GM06990 (cell line): ENCODE results near the gene LAMTOR4.

Source experiments
- DNase-seq: peaks from one replicate; pipeline ENCODE4 v3.0.0-alpha.2; 2011; ENCODE audit not compliant: insufficient read length; ENCODE audit errors: extremely low read depth
- H3K27me3 ChIP-seq: replicated peaks from 2 replicates; pipeline ENCODE4 v1.6.0; 2011; ENCODE audit warnings: low read length; ENCODE audit not compliant: control insufficient read depth, insufficient read depth
- H3K36me3 ChIP-seq: 2 replicates; pipeline ENCODE4 v1.5.1; 2011; ENCODE audit warnings: low read length; ENCODE audit not compliant: control insufficient read depth, insufficient read depth
- H3K4me3 ChIP-seq: replicated peaks from 2 replicates; pipeline ENCODE4 v1.5.1; 2011; ENCODE audit warnings: low read depth, mild to moderate bottlenecking, control low read depth, low read length
- TF ChIP-seq, protein P1 (sequence below): IDR thresholded peaks from 2 replicates; pipeline ENCODE4 v1.5.1; 2011; ENCODE audit warnings: low read length, control low read depth, mild to moderate bottlenecking, inconsistent platforms; ENCODE audit not compliant: insufficient read depth, poor library complexity, severe bottlenecking

The LAMTOR4 gene

GRCh38 chr7:100148559-100149328 lies at the start of gene LAMTOR4:
TSS of gene LAMTOR4 (plus strand) at chr7:100148918. CDS start at chr7:100148973, 55 bp downstream.
- H3K4me3 ChIP-seq: peak within 1 kb of the TSS; percentile 98
- peak; percentile 98 for DNase-seq
- TF ChIP-seq, protein P1, sequence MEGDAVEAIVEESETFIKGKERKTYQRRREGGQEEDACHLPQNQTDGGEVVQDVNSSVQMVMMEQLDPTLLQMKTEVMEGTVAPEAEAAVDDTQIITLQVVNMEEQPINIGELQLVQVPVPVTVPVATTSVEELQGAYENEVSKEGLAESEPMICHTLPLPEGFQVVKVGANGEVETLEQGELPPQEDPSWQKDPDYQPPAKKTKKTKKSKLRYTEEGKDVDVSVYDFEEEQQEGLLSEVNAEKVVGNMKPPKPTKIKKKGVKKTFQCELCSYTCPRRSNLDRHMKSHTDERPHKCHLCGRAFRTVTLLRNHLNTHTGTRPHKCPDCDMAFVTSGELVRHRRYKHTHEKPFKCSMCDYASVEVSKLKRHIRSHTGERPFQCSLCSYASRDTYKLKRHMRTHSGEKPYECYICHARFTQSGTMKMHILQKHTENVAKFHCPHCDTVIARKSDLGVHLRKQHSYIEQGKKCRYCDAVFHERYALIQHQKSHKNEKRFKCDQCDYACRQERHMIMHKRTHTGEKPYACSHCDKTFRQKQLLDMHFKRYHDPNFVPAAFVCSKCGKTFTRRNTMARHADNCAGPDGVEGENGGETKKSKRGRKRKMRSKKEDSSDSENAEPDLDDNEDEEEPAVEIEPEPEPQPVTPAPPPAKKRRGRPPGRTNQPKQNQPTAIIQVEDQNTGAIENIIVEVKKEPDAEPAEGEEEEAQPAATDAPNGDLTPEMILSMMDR: peak; percentile 11
- H3K36me3 ChIP-seq: peaks cover 5% of the 10 kb centered on the region
- no peaks in the 10 kb centered on the region for H3K27me3 ChIP-seq

DNA sequence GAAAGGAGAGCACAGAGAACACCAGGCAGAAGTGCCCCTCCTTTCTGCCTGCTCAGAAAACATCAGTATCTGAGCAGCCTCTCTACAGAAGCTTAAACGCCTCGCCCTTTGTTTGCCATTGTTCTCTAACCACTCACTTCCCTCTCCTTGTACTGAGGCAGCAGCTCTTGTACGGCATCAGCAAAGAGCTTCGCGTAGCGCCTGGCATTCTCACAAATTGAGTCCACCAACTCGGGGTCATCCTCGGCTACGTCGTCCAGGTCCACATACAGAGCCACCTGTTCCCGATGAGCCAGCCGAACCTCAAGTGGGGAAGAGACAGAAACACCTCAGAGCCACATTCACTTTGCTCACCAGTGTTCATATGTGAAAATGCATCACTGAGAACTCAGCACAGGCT lies 49.3 kb upstream of the LAMTOR4 start:
- Histone ChIP-seq H3K4me3 (peak overlapping the region; percentile 83), H3K27me3 (no peaks in the 10 kb centered on the region), H3K36me3 (peaks cover 38% of the 10 kb centered on the region)
- DNase-seq: no peak
- TF ChIP-seq, protein P1: no peak

DNA sequence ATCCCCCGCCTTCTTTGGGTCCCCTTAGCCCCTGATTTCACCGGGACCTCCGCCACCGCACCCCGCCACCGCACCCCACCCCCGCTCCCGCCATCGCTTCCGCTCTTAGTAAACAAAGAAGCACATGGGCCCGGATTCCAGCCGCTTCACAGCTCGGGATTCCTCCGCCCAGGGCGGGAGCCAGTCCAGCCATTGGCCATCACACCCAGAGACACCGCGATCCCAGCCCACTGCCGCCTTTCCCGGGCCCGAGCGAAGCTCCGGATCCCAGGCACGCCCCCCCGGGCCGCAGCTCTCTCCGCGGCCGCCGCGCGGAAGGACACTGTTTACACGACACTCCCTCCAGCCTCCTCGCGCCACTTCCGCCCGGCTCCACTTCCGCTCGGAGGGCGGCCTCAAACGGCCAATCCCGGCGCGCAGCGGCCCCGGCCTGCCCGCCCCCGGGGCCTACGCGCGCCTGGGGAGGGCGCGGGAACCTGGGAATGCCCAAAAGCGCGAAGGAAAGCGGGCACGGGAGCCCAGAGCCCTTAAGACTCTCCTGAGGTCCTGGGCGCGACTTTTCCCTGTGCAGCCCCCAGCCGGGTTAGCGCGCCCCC lies 48.2 kb upstream of the LAMTOR4 start:
- Histone ChIP-seq H3K4me3 (peak overlapping the region; percentile 83), H3K36me3 (peaks cover 34% of the 10 kb centered on the region), H3K27me3 (no peaks in the 10 kb centered on the region)
- TF ChIP-seq, protein P1: no peak
- DNase-seq: peak; percentile 96

DNA sequence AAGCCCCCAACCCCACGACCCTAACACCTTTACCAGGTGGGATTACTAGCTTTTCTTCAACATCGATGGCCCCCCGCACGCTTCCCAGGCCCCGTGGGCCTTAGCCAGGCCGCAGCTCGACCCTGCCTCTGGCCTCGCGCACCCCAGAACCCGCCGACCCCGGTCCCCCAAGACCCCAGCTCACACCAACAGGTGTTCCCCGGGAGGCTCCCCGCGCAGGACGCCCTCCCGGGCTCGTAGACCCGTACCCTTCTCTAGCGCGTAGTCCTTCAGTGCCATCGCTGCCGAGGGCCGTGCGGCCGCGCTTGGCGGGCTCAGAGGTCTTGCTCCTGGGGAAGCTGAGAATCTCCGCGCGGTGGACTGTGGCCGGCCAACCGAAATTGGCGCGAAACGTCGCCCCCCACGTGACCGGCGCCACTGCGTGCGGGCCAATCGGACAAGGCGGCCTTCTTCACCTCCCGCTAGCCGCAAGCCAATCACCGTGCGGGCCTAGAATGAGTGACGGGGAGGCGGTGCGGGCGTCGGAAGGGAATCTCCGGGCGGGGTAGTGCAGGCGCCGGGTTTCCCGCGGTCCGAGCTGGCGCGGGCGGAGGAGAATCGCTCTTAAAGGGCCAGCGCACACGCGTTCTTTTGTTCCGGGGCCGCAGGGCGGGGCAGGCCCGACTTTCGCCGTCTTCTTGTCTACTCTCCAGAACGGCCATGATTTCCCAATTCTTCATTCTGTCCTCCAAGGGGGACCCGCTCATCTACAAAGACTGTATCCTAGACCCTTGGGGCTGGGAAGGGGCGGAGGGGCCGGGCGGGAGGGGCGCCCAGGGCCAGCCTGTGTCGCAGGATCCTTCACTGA lies 47.5 kb upstream of the LAMTOR4 start, which contains the start of the genes AP4M1 and MCM7:
Gene AP4M1, plus strand, starts transcription at position 628 of the 847 bp plus-strand sequence. Its CDS starts 72 bp downstream, at position 700.
Gene MCM7, minus strand, starts transcription at position 382 of the 847 bp plus-strand sequence. Its CDS starts 103 bp downstream, at position 279.
- Histone ChIP-seq H3K36me3 (peaks cover 31% of the 10 kb centered on the region), H3K4me3 (peak within 1 kb of the TSS; percentile 83), H3K27me3 (no peaks in the 10 kb centered on the region)
- TF ChIP-seq, protein P1: no peak
- peak; percentile 99 for DNase-seq

- no peak for DNase-seq
- TF ChIP-seq, protein P1: no peak
- no peaks in the 10 kb centered on the region for H3K27me3 ChIP-seq
- H3K4me3 ChIP-seq: no peak overlapping the region
- H3K36me3 ChIP-seq: peaks cover 22% of the 10 kb centered on the region
Measured at GRCh38 chr7:100102950-100103840, 45.5 kb upstream of the LAMTOR4 start.
